AG04450 (cell line): ENCODE measurements around the gene POU3F1. TPM values are rescaled to one million over a fixed set of nuclear protein-coding genes. Genes with fewer than 3 reads are reported as not detected.

Experiments used
- CTCF ChIA-PET: fragments of 300-600, 350-600 bp; formaldehyde crosslinking; extraction: SDS; loops from one replicate; lab custom pipeline; 2022; ENCODE audit warnings: antibody characterized with exemption, inconsistent platforms; lab: Charles Lee
- POLR2A ChIA-PET: fragments of 350-600 bp; formaldehyde crosslinking; extraction: SDS; loops from one replicate; lab custom pipeline; 2021; ENCODE audit warnings: antibody characterized with exemption, inconsistent platforms; lab: Yijun Ruan, JAX
- DNase-seq: peaks from one replicate; pipeline ENCODE4 v3.0.0-alpha.2; 2011; ENCODE audit warnings: low read depth, low spot score
- H3K27ac ChIP-seq: one replicate; pipeline ENCODE4 v1.5.1; 2012; ENCODE audit warnings: low read depth, low read length, control low read depth
- H3K27me3 ChIP-seq: one replicate; pipeline ENCODE4 v1.6.0; 2012; ENCODE audit warnings: low read length; ENCODE audit not compliant: control insufficient read depth, insufficient read depth
- H3K4me3 ChIP-seq: 2 replicates; pipeline ENCODE4 v1.5.1; 2011; ENCODE audit warnings: mild to moderate bottlenecking, low read depth, low read length, control low read depth
- H3K9me3 ChIP-seq: 2 replicates; pipeline ENCODE4 v1.5.1; 2012; ENCODE audit warnings: low read length; ENCODE audit not compliant: control insufficient read depth, insufficient read depth
- CTCF ChIP-seq: IDR thresholded peaks from 2 replicates; pipeline ENCODE4 v1.5.1; 2011; ENCODE audit warnings: low read depth, low read length, control low read depth, inconsistent platforms
- polyA minus RNA-seq: library from RNA; depleted of rRNA, polyadenylated mRNA; stranded (reverse); fragments of >200 nt; gene quantifications from 2 replicates; pipeline ENCODE4 v1.2.3, GENCODE V29; 2011; rRNA and poly(A)+ RNA removed
- polyA plus RNA-seq: library from polyadenylated mRNA; depleted of rRNA; stranded (reverse); fragments of >200 nt; gene quantifications from 2 replicates; pipeline ENCODE4 v1.2.3, GENCODE V29; 2011; rRNA removed

The POU3F1 gene
- polyA plus RNA-seq (not detected in 2 replicates), polyA minus RNA-seq (not detected in 2 replicates)

GRCh38 chr1:38046333-38046883 lies at the start of gene POU3F1:
Gene POU3F1, minus strand, starts transcription at chr1:38046793. Its CDS starts 50 bp downstream, at chr1:38046743.
- no peak for DNase-seq
- Histone ChIP-seq H3K27me3 (peaks cover 66% of the 10 kb centered on the region), H3K4me3 (peak within 1 kb of the TSS; percentile 54), H3K27ac (no peak within 1 kb of the TSS), H3K9me3 (no peaks in the 10 kb centered on the region; the same call in 1 of the 2 replicates)
- CTCF ChIA-PET = interaction anchor here (0.7 to 2.6 kb wide), 3 partner anchors 9 to 269 kb away, joined by 3 to 9 read pairs (median 3); no protein-coding TSS in a partner anchor
- POLR2A ChIA-PET = no interaction called here
- no peak for TF ChIP-seq CTCF

DNA sequence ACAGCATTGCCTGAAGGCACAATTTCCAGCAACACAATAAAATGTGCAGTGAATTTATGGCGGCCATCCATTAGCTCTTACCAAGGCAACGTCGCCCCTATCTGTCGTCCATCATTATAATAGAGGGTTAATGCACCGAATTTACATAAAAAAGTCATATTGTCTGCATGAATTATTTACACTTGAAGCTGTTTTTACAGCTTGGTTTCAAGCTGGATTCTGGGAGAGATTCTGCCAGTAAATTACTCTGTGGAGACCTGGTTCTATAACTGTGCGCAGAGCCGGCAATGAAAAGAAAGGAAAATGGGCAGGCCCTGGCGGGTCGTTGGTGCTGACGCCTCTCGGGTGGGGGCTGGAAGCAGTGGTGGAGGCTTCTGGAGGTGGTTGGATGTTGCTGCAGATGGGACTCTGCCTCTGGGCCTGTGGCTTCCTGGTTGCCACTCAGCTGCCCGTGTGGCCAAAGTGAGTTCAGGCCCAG lies 48.9 kb upstream of the POU3F1 start:
- TF ChIP-seq CTCF = no peak
- Histone ChIP-seq H3K27me3 (peaks cover 19% of the 10 kb centered on the region), H3K4me3 (no peak overlapping the region), H3K27ac (no peak overlapping the region), H3K9me3 (no peaks in the 10 kb centered on the region)
- POLR2A ChIA-PET = no interaction called here
- CTCF ChIA-PET = interaction anchor here (1.3 kb wide), 1 partner anchor 43 kb away, joined by 3 read pairs; no protein-coding TSS in a partner anchor
- no peak for DNase-seq

GRCh38 chr1:38094711-38095290 lies 48.2 kb upstream of the POU3F1 start:
- H3K27ac ChIP-seq = no peak overlapping the region
- no peak overlapping the region for H3K4me3 ChIP-seq
- H3K9me3 ChIP-seq = no peaks in the 10 kb centered on the region
- peaks cover 23% of the 10 kb centered on the region for H3K27me3 ChIP-seq
- DNase-seq = no peak
- TF ChIP-seq CTCF = no peak
- POLR2A ChIA-PET = no interaction called here
- CTCF ChIA-PET = interaction anchor here (1.3 kb wide), 1 partner anchor 44 kb away, joined by 3 read pairs; no protein-coding TSS in a partner anchor

DNA sequence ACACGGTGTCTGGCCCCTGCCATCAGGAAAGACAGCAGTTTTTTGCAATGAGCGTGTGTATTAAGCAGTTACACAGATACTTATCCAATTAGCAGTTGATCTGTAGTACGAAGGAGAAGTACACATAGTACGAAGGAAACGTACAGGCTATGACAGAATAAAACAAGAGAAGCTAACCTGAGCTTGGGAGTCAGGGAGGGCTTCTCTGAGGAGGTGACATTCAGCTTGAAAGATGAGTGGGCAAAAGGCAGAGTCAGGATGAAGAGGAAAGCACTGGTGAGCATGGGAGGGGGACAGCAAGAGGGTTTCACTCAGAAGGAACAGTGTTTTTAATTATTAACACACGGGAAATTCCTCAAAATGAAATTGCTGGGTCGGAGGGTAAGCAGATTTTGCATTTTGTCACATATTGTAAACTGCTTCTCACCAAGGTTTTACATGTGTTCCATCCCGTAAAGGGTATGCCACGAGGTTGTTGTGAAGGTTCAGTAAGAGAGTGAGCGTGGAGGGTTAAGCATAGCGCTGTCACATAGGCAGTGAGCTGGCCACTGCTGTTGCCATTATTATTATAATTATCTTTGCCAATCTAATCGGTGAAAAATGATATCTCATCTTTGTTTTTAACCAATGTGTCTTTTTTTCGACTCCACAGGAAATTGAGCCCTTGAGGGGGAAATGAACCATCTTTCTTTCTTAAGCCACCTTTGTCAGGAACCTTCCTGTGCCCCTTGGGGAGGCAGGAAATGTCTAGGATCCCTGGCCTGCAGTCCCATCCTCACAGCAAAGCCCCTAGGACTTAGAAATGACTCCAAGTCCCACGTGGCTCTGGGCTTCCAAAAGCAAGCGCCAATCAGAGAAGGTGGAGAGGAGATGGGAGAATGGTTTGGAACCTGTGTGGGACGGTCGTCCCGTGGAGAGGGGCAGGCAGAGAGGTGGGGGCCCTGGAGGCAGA lies 47.3 kb upstream of the POU3F1 start:
- no peak for TF ChIP-seq CTCF

More for the DNA sequence above, 47.3 kb upstream of the POU3F1 start:
- Histone ChIP-seq H3K27me3 (peaks cover 23% of the 10 kb centered on the region), H3K27ac (no peak overlapping the region), H3K4me3 (no peak overlapping the region), H3K9me3 (no peaks in the 10 kb centered on the region)
- DNase-seq = no peak
- CTCF ChIA-PET = no interaction called here
- POLR2A ChIA-PET = no interaction called here
